ENCODE measurements around the gene NOVA1.
"Not testable (repeated sequence)": the region's sequence is repeated elsewhere in the genome, so short reads cannot be mapped to it uniquely, and the experiment has no call there.

Gene NOVA1

GRCh38 chr14:26597589-26598080 lies at the start of gene NOVA1:
Gene NOVA1 (minus strand): TSS chr14:26598033. CDS start chr14:26597436, 597 bp downstream.
- no peak for DNase-seq (ENCODE audit: low spot score)

DNA sequence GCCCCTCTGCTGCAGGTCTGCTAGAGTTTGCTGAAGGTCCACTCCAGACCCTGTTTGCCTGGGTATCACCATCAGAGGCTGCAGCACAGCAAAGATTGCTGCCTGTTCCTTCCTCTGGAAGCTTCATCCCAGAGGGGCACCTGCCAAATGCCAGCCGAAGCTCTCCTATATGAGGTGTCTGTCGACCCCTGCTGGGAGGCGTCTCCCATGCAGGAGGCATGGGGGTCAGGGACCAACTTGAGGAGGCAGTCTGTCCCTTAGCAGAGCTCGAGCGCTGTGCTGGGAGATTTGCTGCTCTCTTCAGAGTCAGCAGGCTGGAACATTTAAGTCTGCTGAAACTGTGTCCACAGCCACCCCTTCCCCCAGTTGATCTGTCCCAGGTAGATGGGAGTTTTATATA lies 47.2 kb upstream of the NOVA1 start:
- DNase-seq (ENCODE audit: low spot score), result not testable (repeated sequence)

DNA sequence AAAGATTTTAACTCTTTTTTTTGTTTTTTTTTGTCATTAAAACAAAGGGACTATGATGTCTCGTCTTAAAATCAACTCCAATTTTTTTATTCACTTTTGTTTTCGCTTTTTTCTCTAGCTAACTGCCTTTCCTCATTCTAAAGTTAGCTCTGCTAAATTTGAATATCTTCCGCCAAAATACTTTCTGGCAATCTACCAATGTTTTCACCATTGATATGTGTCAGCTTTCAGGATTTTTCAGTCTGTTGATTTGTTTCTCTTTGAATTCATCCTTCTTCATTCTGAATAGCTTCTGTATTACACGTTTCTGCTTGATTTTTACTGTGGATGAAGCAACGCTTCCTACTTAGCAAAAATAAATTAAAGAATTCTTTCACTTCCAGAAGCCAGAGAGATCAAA lies 38.7 kb upstream of the NOVA1 start:
- no peak for DNase-seq (ENCODE audit: low spot score)

- not testable (repeated sequence) for DNase-seq (ENCODE audit: low spot score)
Measured at GRCh38 chr14:26634946-26635345, 37.1 kb upstream of the NOVA1 start.

DNA sequence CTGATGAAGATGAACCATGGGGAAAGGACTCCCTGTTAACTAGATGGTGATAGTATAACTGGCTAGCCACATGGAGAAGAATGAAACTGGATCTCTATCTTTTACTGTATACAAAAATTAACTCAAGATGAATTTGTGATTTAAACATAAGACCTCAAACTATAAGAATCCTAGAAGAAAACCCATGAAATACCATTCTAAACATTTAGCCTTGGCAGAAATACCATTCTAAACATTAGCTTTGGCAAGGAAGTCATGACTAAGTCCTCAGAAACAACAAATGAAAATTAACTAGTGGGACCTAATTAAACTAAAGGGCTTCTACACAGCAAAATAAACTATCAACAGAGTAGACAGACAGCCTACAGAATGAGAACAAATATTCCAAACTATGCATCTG lies 28.4 kb upstream of the NOVA1 start:
- DNase-seq (ENCODE audit: low spot score), result no peak

DNA sequence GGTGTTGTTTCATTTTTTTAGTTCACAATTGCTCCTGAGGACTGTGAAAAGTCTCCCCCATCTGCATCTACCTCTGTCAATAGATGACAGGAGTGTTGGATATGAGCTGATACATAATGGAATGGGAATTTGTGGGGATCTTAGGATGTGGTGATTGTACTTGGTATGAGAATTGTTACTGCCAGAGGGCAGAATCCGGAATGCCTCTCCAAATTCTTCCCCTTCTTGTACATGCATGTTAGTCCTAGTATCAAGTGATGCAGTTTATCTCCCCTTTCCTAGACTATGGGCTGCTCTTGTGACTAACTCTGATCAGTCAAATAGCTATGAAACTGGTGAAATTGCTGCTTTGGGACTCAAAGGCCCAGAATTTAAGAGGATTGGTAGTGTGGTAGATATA lies 24.8 kb upstream of the NOVA1 start:
- DNase-seq (ENCODE audit: low spot score), result no peak

DNA sequence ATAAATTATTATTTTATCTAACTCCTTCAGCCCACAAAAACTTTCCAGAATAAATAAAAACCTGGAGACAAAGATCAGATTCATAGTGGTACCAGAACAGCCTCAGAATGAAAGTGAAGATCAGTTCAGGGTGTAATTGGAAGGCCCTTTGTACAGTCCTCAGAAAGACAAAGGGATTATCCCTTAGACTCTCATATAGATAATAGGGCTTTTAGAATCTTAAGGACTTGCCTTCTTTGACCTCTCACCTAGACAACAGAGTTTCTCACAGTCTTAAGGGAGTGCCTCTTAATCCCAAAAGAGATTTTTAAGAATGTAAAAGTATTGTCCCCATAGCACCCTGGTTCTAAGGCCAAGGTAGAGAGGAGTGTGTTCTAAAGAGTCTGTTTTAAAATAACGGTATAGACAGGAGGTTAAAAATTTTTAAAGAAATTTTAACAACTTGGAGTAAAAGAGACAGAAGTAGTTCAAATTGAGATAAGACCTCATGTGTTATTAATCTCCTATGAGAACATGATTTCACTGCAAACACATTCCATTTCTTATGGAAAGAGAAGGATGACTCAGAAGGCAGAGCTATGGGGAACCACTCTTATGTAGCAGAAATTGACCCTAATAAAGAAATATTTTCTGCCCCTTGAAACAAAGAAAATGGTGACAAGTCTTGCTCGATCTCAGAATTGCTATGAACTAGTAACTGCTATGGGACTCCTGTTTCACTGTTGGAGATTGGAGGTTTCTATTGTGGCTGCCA lies 24.2 kb upstream of the NOVA1 start:
- no peak for DNase-seq (ENCODE audit: low spot score)

GRCh38 chr14:26621364-26621763 lies 23.5 kb upstream of the NOVA1 start:
- DNase-seq (ENCODE audit: low spot score), result no peak

GRCh38 chr14:26611259-26611658 lies 13.4 kb upstream of the NOVA1 start:
- DNase-seq (ENCODE audit: low spot score), result no peak

DNA sequence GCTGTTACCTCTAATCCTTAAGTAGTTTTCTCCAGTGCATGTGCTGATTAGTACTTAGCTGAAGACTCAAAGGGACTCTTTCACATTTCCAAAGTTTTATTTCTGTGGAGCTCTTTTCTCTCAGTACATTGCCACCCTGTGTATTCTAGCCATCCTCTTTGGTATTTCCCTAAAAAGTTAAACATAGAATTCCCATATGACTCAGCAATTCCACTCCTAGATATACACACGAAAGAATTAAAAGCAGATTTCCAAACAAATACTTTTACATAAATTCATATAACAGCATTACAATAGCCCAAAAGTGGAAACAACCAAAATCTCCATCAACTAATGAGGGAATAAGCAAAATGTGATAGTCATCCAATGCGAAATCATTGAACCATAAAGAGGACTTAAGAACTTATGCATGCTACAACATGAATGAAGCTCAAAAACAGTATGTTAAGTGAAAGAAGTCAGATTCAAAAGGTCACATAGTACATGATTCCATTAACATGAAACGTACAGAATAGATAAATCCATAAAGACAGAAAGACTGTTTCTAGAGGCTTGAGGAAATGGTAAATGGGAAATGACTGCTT lies 9.0 kb upstream of the NOVA1 start:
- no peak for DNase-seq (ENCODE audit: low spot score)

DNA sequence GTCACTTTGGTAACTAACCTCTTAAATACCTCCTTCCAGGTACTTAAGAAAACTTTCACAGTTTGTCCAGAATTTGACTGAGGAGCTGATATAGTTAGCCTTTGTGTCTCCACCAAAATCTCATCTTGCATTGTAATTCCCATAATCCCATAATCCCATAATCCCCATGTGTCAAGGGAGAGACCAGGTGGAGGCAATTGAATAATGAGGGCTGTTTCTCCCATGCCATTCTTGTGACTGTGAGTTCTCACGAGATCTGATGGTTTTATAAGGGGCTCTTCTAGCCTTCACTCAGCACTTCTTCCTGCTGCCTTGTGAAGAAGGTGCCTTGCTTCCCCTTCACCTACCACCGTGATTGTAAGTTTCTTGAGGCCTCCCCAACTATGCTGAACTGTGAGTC lies 7.8 kb upstream of the NOVA1 start:
- DNase-seq (ENCODE audit: low spot score), result peak; percentile 34

GRCh38 chr14:26602902-26603301 lies 5.1 kb upstream of the NOVA1 start:
- DNase-seq (ENCODE audit: low spot score), result no peak

GRCh38 chr14:26601856-26602255 lies 4.0 kb upstream of the NOVA1 start:
- DNase-seq (ENCODE audit: low spot score), result no peak

GRCh38 chr14:26599291-26599690 lies 1.5 kb upstream of the NOVA1 start:
- DNase-seq (ENCODE audit: low spot score), result no peak

- peak; percentile 29 for DNase-seq (ENCODE audit: low spot score)
Measured at GRCh38 chr14:26598672-26599131, 869 bp upstream of the NOVA1 start.

DNA sequence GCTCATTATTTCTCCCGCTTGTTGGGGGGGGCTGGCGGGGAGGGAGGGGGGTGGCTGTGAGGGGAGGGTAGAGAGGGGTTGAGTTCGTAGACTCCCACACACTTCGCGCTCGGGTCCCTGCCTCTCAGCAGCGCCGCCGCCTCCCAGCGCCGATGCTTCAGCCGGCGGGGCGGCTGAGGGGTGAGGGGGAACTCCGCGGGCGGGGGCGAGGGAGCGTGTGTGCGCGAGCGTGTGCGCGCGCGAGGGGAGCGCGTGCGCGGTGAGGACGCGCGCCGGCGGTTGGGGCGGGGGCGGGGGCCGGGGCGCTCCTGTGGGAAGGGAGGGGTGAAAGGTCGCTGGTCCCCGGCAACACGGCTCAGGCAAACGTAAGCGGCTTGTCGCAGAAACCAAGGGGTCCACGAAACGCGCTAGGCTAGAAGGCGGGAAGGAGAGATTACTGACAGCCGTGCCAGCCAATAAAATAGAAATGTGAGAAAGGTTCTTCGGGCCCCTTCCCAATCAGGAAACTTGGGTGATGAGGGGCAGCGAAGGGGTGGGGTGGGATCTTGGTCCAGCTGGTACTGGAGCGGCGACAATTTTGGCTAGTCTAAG lies 343 bp upstream of the NOVA1 start:
- DNase-seq (ENCODE audit: low spot score), result peak; percentile 89

GRCh38 chr14:26597071-26597588 lies 703 bp downstream of the NOVA1 start:
- DNase-seq (ENCODE audit: low spot score), result peak; percentile 47

DNA sequence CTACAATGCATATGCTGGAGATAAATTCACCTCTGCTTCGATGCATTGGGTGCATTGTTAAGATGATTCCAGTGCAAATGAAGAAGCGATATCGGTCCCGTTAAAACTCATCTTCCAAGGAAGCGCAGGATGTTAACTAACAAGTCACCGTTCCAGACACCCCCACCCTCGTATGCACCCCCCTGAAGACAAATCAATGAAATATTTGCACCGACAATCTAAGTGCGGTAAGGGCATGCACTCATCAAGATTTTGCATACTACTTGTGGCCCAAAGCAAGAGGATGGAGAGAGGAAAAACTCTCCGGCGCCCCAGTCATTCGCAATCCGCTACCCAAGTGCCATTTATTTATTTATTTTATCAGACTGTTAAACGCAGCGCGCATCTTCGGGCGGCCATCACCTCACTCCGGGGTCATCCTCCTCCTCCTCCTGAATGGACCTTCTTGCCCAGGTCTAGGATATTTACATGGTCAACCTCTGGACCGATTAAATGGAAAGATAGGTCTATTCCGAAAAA lies 1.2 kb downstream of the NOVA1 start:
- peak; percentile 23 for DNase-seq (ENCODE audit: low spot score)

- no peak for DNase-seq (ENCODE audit: low spot score)
Measured at GRCh38 chr14:26595926-26596542, 1.8 kb downstream of the NOVA1 start.

DNA sequence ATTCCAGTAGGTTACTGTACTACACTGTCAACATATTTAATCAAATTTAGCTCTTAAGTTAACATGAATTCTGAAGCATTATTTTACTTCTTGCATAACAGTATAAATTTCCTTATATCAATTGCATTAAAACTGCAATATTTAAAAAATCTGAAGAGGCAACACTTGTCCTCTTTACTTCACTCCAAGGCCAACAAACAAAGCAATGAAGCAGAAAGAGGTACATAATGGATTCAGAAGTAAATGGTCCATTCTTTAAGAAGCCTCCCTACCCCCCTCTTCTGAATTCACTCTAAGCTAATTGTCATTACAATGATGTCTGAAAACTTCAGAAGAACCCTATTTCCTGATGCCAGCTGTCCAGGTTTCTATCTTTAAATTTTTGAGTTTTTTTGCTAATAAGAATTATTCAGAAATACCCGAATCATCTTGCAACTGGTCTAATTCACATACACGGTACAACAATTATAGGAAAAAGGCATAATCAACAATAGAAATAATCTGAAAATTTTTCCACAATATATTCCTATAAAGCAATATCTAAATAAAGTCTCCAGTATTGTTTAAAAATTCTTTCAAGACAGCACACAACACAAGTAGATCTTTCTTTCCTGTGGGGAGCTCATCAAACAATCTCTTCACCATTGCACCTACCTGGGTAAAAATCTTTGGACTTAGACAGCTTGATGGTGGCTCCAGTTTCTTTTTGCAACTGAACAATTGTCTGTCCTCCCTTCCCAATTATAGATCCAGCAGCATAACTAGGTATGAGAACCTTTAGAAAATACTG lies 2.9 kb downstream of the NOVA1 start:
- no peak for DNase-seq (ENCODE audit: low spot score)

DNA sequence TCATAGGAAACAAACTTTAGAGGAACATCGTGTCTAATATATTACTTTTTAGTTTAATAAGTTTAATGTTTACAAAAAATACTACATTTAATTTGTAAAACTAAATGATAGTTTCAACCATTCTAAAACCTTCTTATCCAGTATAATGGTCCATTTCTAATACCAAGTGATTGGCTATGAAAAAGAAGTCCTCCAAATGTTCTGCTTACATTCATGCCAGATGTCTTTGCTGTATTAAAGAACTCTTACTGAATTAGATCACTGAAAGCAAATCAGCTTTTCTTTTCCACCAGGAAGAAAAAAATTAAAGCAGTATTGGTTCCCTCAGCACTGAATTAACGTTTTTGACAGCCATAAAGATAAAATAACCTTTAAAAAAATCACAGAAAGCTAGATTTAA lies 3.7 kb downstream of the NOVA1 start:
- no peak for DNase-seq (ENCODE audit: low spot score)
